Stimulated activated CD8-positive, alpha-beta memory T cell treated with anti-CD3 and anti-CD28 coated beads, Interleukin-2, amount 100 ng/mL, for 1 hour (primary cell): ENCODE results near the gene EPN3.

Source experiments
- DNase-seq, 2 donors: peaks; one replicate each; pipeline ENCODE4 v3.0.0-alpha.2; 2020; ENCODE audit warnings: low read depth in 2 of 2

EPN3 gene

DNA sequence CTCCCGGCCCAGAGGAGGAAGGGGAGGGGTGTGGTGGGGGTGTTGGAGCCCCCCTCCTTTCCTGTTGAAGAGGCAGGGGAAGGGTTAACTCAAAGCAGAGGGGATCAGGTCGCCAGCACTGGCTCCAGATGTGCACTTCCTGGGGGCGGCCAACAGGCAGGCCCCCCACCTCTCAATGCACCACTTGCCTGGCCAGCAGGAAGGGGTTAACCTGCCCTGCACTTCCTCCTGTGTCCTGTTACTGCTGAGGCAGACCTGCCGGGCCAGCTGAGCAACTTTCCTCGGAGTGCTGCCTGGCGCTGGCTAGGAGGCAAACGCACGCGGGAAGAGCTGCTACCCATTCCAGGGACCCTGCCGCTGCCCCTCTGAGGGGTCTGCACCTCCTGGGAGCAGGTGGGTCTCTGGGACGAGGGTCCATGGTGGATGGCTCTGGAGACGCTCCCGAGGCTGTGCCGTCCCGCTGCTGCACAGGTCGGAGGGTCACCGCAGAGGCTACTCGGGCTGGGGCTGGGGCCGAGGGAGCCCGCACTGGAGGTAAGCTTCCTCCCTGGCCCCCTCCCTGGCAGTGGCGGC, at the start of gene EPN3:
EPN3 (plus strand) TSS at position 284 of the 573 bp plus-strand sequence. CDS start 3,822 bp downstream, outside the sequence.
- DNase-seq, result no peak

DNA sequence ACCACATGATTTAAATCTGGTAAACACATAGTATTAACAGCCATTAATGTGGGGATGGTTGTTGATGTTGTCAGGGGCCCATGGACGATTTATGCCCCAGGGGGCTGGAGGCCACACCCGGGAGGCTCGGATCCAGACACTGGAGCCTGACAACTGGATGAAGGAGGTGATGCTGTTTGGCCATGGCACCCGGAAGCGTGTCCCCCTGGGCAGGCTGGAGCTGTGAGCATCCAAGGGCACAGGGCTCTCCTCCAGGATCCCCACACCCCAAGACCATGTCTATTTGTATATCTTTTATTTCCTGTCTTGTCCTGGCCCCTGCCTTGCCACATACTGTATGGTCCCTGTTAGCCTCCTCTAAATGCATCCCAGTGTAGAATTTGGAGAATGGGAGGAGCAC, 49.3 kb upstream of the EPN3 start:
- DNase-seq, result no peak

DNA sequence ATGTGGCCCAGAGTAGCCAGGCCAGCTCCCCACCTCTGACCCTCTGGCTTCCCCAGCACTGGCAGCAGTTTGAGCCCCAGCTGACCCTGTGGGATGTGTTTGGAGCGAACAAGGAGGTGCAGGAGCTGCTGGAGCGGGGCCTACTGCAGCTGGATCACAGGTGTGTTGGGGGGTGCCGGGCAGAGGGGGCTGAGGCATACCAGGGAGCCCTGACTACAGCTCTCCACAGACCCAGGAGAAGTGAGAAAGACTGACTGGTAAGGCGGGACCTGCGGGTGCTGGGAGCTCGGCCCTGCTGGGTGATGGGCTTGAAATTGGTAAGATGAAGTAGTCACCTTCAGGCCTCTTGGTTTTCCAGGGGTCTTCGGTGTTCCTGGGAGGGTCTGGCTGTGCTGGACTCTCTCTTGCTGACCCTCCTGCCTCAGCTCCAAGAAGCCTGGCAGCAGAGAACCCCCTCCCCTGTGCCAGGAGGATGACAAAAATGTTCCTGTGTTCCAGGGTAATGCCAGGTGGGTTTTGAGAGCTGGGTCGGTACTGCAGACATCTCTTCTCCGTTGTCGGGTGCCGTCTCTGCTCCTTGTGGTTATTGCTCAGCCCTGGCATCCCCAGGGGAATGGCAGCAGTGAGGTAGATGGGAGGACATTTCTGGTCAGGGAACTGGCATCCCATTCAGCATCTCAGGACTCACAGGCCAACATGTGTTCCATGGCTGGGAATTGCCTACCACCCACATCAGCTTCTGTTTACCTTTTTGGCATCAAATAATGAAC, 48.0 kb upstream of the EPN3 start:
- DNase-seq, result no peak

DNA sequence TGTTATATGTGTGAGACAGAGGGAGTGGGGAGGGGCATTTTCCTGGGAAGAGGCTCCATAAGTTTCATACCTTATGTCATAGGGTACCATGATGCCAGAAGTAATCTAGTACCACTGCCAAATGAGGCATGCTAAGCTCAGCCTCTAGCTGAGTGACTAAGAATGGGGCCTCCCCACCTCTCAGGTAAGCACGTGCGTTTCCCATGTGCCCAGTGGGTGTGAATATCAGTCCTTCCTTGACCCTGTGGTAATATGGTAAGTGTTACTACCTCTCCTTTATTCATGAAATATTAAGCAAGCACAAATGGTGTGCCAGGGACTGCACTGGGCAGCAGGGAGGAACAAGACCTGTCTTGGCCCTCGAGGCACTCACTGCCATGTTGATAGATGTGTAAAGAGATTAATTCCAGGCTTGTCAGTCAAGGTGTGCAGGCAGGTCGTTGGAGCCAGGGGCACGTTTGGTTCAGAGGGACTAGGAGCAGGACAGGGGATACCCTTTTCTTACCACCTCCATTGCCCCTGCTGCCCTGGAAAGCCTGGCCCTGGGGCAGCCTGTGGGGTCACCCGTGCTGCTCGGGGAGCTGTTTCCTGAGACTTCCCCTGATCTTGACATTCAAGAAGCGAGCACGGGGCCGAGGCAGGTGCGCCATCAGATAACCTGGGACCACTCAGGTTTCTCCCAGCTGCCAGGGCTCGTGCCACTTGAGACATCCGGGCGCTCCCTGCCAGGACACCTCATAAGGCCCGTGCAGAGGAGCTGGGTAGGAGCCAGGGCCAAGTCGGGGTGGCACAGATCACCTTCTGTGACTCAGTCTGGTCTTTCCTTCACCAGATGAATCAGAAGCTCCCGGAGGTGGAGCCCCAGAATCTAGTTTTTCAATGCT, 45.1 kb upstream of the EPN3 start:
- no peak for DNase-seq

DNA sequence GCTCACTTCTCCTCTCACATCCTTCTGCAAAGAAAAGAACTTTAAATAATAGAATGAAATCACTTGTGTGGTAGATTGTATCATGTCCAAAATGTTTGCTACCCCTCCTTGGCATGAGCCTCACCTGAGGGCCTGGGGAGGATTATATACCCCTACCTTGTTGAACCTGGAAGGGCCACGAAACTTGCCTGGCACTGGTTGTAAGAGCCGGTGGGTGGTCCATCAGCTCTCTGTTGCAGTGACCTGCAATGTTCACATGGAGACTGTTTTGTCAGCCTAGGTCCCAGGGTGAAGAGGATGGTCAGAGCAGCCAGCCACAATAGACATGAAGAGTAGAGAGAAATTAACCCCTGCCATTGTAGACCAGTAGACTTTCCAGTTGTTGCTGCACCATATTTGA, 43.7 kb upstream of the EPN3 start:
- DNase-seq, result no peak

DNA sequence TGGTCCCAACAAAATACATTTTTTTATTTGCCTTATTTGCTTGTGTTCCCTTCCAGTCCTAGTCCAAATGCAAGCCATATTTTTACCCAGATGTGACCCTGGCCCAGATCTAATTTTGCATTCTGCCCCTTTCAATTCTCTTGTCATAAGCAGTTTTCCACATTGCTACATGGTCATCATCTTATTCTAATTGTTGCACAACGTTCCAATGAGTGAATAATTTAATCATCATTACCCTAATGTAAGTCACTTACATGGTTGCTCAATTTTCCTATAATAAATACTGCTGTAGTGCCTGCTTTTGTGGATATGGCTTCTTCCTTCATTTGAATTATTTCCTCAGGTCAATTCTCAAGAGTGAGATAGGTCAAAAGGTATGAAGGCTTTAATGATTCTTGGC, 41.0 kb upstream of the EPN3 start:
- DNase-seq, result no peak

DNA sequence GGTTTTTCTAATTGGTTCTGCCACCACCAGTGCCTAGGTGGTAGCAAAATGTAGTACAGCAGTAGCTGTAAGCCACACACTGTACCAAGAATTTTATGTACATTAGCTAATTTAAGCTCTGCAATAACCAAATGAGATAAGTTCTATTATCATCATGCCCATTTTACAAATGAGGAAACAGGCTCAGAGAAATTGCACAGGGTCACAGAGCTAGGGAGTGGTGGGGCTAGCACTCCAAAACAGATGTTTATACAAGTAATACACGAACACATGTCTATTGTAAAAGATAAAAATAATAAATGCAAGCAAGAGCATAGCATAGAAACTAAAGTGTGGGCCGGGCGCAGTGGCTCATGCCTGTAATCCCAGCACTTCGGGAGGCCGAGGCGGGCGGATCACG, 40.3 kb upstream of the EPN3 start:
- DNase-seq, result no peak

DNA sequence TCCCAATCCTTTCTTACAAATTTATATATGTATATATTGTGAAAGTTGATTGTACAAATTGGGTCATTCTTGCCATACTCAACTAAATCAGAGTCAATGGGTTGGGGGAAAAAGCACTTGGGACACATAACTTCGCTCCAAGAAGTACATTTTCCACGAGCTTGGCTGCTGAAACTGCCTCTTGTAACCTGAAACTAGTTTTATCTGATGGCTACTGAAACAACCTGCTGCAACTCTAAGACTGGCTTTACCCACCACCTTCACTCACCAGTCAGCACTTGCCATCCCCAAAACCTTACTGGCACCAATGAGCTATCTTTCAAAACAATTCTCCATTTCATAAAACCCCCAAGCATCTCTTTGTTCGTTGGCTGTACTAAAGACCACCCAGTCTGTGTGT, 38.8 kb upstream of the EPN3 start:
- no peak for DNase-seq

DNA sequence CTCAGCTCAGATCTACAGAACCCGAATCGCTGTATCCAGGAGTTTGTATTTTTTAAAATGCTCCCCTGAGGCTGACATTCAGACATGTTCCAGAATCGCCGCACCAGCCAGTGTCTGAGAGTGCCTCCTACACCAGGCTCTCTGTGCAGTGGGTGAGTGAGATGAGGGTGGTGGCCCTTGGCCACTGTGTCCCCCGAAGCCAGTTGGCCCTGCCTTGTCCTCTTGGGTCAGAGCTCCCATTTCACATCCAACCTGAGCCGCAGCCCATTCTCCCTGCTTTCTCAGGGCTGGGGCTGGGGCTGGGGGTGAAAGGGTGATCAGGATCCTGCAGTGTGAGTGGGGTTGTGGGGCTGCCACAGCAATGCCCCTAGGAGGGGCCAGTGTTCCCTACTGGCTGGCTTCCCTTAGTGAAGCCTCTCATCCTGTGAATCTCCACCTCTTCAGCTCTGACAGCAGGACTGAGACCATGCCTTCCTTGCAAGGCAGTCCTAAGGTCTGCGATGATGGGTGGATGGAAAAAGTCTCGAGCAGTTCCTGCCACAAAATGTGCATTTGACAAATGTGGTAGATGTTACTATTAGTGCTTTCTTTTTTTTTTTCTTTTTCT, 37.2 kb upstream of the EPN3 start:
- DNase-seq, result no peak

DNA sequence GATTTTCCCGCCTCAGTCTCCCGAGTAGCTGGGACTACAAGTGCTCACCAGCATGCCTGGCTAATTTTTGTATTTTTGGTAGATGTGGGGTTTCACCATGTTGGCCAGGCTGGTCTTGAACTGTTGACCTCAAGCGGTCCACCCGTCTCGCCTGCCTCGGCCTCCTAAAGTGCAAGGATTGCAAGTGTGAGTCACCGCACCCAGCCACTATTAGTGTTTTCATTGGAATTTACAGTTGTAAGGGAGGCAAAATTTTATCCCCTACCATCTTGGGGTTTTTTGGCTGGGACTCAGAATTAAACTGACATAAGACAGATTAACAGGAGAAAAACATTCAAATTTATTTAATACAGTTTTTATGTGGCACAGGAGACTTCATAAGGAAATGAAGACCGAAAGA, 36.6 kb upstream of the EPN3 start:
- no peak for DNase-seq

DNA sequence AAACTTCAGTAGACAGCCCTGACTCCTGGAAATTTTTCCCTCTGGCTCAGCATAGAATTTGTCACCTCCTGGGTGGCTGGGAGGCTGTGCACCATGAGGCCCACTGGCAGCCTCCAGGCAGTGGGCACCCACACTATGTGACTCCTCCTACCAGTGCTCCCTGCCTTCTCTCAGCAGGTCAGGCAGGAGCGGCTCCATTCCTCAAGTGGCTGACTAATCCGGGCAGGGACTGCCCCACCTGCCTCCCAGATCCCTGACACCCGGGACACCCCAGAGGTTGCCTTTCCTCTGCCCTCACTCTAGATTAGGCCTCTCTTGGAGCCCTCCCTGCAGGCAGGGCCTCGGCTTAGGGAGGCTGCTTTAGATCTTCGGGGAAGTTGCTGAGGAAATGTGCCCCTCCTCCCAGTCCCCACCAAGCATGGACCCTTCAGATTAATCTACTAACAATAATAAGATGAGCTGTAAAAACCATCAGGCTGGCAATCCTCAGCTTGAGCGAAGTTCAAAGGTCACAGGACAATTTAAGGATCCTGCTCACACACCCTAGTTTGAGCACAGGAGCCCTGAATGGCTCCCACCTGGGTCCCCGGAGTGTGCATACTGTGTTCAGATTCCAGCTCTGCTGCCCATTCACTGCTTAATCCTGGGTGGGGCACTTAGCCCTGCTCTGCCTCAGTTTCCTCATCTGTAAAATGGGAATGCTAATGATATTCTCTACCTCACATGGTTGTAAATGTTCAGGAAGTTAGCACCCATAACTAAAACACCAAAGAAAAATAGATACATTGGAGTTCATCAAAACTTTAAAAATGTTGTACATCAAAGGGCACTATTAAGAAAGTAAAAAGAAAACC, 34.3 kb upstream of the EPN3 start:
- DNase-seq, result no peak

DNA sequence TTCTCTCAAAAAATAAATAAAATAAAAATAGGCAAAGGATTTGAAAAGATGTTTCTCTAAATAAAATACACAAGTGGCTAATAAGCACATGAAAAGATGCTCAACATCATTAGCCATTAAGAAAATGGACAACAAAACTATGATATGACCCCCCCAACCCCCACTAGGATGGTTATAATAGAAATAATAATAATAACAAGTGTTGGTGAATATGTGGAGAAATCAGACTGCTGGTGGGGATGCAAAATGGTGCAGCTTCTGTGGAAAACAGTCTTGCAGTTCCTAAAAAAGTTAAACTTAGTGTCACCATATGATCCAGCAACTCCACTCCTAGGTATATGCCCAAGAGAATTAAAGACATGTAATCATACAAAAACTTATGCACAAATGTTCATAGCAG, 33.3 kb upstream of the EPN3 start:
- DNase-seq, result no peak

DNA sequence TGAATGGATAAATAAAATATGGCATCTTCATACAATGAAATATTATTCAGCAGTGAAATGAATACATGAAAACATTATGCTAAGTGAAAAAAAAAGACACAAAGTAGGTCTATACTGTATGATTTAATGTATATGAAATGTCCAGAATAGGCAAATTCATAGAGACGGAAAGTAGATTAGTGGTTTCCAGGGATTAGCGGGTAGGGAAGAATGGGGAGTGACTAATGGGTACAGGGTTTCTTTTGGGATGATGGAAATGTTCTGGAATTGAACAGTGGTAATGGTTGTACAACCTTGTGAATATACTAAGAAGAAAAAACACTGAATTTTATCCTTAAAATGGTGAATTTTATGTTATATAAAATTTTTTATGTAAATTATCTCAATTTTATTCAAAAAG, 32.8 kb upstream of the EPN3 start:
- DNase-seq, result no peak

DNA sequence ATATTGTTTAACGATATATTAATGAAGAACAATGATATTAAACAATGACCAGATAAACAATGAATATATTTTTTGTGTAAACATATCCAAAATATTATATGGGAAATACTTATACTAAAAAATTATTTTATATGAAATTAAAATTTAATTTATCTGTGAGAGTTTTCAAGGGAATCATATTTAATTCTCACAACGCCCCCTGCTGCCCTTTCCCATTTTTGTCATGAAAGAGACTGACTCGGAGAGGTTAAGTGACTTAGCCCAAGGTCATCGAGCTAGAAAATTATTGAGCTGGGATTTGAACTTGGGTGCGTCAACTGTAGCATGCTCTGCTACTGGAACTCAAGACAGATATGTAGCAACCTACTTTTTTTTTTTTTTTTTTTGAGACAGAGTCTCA, 31.5 kb upstream of the EPN3 start:
- no peak for DNase-seq

DNA sequence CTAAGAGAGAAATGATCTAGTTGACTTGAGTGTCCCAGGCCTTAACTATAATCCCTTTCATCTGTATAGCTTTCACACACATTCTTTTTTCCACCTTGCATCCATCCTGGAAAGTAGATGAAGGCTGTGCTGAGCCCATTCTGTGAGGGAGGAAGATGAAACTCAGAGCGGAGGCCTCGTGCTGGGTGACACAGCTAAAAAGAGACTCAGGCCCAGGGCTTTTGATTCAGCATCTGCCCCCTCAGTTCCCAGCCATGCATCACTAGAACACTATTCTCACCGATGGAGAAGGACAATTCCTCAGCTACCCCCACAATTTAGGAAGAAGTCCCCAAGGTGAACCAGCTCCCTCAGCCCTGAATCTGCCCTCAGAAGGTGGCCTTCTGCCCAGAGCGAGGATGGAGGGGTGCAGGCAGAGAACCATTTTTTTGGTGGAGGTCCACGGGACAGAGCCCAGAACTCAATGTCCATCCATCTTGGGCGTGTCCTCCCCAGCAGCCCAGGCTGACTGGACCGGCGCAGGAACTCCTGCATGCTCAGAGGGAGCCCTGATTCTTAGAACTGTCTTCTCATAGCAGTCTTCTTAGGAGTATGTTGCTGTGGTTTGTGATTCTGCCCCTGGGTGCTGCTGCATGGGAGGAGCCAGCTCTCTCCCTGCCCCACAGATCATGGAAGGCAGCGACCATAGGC, 30.1 kb upstream of the EPN3 start:
- DNase-seq, result no peak

DNA sequence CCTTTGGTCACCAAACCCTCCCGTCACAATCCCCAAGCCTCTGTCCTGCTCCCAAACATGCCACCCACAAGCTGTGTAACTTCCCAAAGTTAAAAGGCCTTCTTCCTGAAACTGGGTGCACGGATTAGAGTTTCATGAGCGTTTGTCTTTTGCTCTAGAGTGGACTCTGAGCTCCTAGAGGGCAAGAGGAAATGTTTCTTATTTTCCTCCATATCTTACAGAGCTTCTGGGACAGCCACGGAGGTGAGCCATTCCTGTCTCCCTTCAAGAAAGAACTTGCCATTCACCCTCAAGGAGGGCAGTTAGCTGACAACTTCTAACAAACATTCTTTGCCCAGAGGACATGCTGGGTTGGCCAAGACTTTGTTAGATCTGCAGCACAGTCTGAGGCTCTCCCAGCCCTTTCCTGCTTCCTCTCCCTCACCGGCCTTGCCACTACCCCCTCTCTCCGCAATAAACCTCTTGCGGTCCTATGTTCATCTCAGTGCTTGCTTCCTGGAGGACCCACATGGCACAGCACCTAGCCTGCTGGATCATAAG, 26.9 kb upstream of the EPN3 start:
- no peak for DNase-seq

DNA sequence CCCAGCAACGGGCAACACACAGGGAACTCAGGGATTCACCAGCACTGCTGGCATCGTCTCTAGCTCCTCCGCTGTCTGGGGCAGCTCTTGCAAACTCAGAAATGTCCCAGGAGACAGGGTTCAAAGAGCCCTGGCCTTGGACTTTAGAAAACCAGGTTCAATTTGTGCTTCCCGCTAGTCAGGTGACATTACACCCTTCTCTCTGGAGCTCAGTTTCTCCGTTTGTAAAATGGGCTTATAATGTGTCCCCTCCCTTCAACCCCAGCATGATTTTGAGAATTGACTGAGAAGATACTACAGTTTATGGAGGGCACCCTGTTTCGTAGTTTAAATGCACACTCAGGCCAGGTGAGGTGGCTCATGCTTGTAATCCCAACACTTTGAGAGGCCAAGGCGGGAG, 26.2 kb upstream of the EPN3 start:
- DNase-seq, result no peak

DNA sequence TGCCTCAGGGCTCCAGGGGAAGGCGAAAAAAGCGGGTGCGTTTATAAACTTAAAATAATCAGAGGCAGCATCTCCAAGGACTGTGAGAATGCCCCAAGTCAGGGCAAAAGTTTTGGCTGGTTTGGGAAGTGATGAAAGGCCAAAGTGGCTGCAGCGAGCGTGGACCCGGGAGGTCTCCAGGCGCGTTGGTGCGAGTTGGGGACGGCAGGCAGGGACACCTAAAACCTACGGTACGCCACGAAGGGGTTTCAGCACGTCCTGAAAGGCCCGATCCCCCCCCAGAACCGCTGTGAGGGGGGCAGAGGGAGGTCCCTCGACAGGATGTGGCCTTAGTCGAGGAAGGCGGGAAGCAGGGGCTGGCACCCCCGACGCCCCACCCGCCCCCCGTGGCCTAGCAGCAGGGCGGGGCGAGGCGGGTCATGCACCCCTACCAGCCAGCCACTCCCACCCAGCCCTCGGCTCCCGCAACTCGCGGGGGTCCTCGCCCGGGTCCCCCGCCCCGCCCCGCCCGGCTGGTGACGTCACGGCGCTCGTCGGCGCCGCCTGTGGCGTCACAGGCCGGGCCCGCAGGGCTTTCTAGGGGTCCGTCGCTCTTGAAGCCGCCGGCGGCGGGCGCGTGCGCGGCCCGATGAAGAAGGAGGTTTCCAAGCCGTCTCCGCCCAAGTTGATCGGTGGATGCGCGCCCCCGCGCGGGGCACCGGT, 24.5 kb upstream of the EPN3 start, which contains the start of gene MYCBPAP:
MYCBPAP (plus strand) TSS at position 569 of the 702 bp plus-strand sequence. CDS start 236 bp downstream, outside the sequence.
- DNase-seq, result peak; percentile 34 to 69

DNA sequence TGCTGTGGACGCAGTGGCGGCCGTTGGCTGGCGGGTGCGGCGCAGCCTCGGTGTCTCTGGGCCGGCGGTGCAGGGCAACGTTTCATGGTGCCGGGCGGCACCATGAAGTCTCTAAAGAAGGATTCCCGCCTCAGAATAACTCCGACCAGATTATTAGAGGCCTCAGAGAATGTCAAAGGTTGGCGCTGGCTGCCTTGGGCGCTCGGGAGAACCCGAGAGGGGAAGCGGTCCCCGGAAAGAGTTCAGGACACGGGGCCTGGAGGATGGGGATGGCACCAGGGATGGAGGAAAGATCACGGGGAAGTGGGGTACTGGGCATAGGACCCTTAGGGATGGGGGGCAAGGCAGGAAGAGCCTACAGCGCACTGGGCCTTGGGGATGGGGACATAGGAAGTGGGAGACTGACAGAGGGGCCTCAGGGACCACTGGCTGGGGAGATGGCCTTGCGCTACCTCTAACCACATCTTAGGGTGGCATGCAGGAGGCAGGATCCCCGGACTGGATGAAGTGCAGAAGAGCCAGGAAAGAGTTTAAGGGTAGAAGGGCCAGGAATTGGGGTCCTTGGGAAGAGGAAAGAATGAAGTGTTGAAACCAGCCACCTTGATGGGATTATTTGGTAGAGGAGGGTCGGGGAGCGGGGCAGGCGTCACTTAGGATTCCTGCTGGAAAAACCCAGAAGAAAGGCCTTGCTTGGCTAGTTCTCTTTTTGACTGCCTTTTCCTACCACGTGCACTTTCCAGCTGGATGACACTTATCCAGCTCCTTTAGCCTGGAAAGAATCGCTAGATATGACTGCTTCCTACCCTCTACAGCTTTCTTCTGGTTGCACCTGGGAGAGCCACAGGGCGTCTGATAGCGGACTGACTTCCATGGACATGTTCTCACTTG, 23.7 kb upstream of the EPN3 start:
- DNase-seq, result no peak
